Raji (cell line): ENCODE results near the gene RBFOX2.

Source experiments
- POLR2A ChIP-seq: IDR thresholded peaks from 2 replicates; pipeline ENCODE4 v1.6.1; 2011; ENCODE audit warnings: low read depth, low read length, control low read depth; ENCODE audit not compliant: insufficient read depth

RBFOX2 gene

GRCh38 chr22:35912658-35913057 lies 116.0 kb downstream of the RBFOX2 start:
- no peak for TF ChIP-seq POLR2A

- no peak for TF ChIP-seq POLR2A
Observed at GRCh38 chr22:35911877-35912276, 116.7 kb downstream of the RBFOX2 start.

GRCh38 chr22:35910926-35911325 lies 117.7 kb downstream of the RBFOX2 start:
- no peak for TF ChIP-seq POLR2A

GRCh38 chr22:35910003-35910769 lies 118.4 kb downstream of the RBFOX2 start:
- TF ChIP-seq POLR2A = no peak

GRCh38 chr22:35905894-35906293 lies 122.7 kb downstream of the RBFOX2 start:
- TF ChIP-seq POLR2A = no peak

- no peak for TF ChIP-seq POLR2A
Observed at GRCh38 chr22:35904752-35905151, 123.9 kb downstream of the RBFOX2 start.

- no peak for TF ChIP-seq POLR2A
Observed at GRCh38 chr22:35904336-35904692, 124.3 kb downstream of the RBFOX2 start.

GRCh38 chr22:35903571-35904335 lies 124.9 kb downstream of the RBFOX2 start:
- no peak for TF ChIP-seq POLR2A

GRCh38 chr22:35900483-35901168 lies 128.0 kb downstream of the RBFOX2 start:
- TF ChIP-seq POLR2A = no peak

- no peak for TF ChIP-seq POLR2A
Observed at GRCh38 chr22:35899736-35900135, 128.9 kb downstream of the RBFOX2 start.

GRCh38 chr22:35896111-35896705 lies 132.4 kb downstream of the RBFOX2 start:
- TF ChIP-seq POLR2A = no peak

- TF ChIP-seq POLR2A = no peak
Observed at GRCh38 chr22:35894937-35895708, 133.5 kb downstream of the RBFOX2 start.

- no peak for TF ChIP-seq POLR2A
Observed at GRCh38 chr22:35894464-35894878, 134.2 kb downstream of the RBFOX2 start.

GRCh38 chr22:35893698-35894097 lies 134.9 kb downstream of the RBFOX2 start:
- TF ChIP-seq POLR2A = no peak

- TF ChIP-seq POLR2A = no peak
Observed at GRCh38 chr22:35892192-35892591, 136.4 kb downstream of the RBFOX2 start.
